K562 (cell line): Measurements from ENCODE around the gene MYO18A. TPM values are rescaled to one million over a fixed set of nuclear protein-coding genes. Genes with fewer than 3 reads are reported as not detected.
A peak's percentile ranks its signal among the peaks of the same experiment; 100 is the strongest.

Experiments
- ATAC-seq: fragments of 200-7000 bp; cut with Tn5 transposase; 3 replicates; pipeline ENCODE4 v1.9.1; 2020; ENCODE audit warnings: moderate library complexity
- BruUV-seq: library from RNA; stranded (reverse); fragments of 400-500 nt; replicated peaks from 2 replicates; lab custom pipeline; 2021; lab: Mats Ljungman, UMichigan
- CTCF ChIA-PET: fragments of 300-600 bp; formaldehyde crosslinking; extraction: SDS; loops from one replicate; lab custom pipeline; 2021; ENCODE audit warnings: low intra/inter-chr PET ratio; lab: Yijun Ruan, JAX
- POLR2A ChIA-PET: fragments of 300-600, 350-650 bp; sonication (Branson Sonifier 250); formaldehyde crosslinking; extraction: SDS; loops from one replicate; lab custom pipeline; 2021; ENCODE audit warnings: antibody characterized with exemption, inconsistent platforms; lab: Yijun Ruan, JAX
- DNase-seq, 4 experiments: peaks; one replicate each; pipeline versions ENCODE4 v3.0.0 to v3.0.0-alpha.2; 2011 to 2018; ENCODE audit warnings: low spot score in 3 of 4, mixed read lengths in 3 of 4; ENCODE audit errors: extremely low read depth in 1 of 4
- FAIRE-seq: peaks from 2 replicates; lab custom pipeline; 2011; peaks lifted over from hg19 to GRCh38; lab: Jason Lieb, UNC
- H2AFZ ChIP-seq: 2 replicates; pipeline ENCODE4 v1.6.0; 2011; ENCODE audit warnings: low read depth, low read length, control low read depth, inconsistent platforms
- H3K27ac ChIP-seq: fragments of 200-600 bp; 3 replicates; pipeline ENCODE4 v1.8.0; 2011; ENCODE audit warnings: low read depth, mild to moderate bottlenecking, control low read depth, inconsistent platforms, low read length, moderate library complexity, mixed read lengths; ENCODE audit errors: extremely low read depth
- H3K27me3 ChIP-seq, 2 experiments: fragments of 300-600 bp in 1 of 2; 2 replicates in 1 of 2; 3 replicates in 1 of 2; pipeline versions ENCODE4 v1.6.0 to v1.8.0; 2011; ENCODE audit warnings: inconsistent platforms in 2 of 2, low read length in 2 of 2, mild to moderate bottlenecking in 1 of 2, mixed read lengths in 1 of 2, moderate library complexity in 1 of 2; ENCODE audit not compliant: control insufficient read depth in 2 of 2, insufficient read depth in 2 of 2
- H3K36me3 ChIP-seq: fragments of 300-600 bp; 3 replicates; pipeline ENCODE4 v1.8.0; 2011; ENCODE audit warnings: mild to moderate bottlenecking, low read length, inconsistent platforms; ENCODE audit not compliant: control insufficient read depth, insufficient read depth
- H3K4me1 ChIP-seq, 2 experiments: fragments of 200-600 bp in 1 of 2; replicated peaks in 1 of 2; 2 replicates in 1 of 2; 3 replicates in 1 of 2; pipeline versions ENCODE4 v1.5.1 to v1.8.0; 2011; ENCODE audit warnings: inconsistent platforms in 2 of 2, low read length in 2 of 2, mild to moderate bottlenecking in 1 of 2, mixed read lengths in 1 of 2, moderate library complexity in 1 of 2; ENCODE audit not compliant: control insufficient read depth in 2 of 2, insufficient read depth in 2 of 2
- H3K4me2 ChIP-seq: 2 replicates; pipeline ENCODE4 v1.6.1; 2011; ENCODE audit warnings: low read length, control low read depth, inconsistent platforms, mixed read lengths; ENCODE audit not compliant: insufficient read depth
- H3K4me3 ChIP-seq: fragments of 200-600 bp; sonication (generic), shearing (Covaris generic); 2 replicates; pipeline ENCODE4 v1.5.1; 2016; ENCODE audit warnings: control low read depth, inconsistent platforms
- H3K79me2 ChIP-seq: fragments of 200-600 bp; 3 replicates; pipeline ENCODE4 v1.8.0; 2011; ENCODE audit warnings: low read length, inconsistent platforms; ENCODE audit not compliant: control insufficient read depth, insufficient read depth
- H3K9ac ChIP-seq, 2 experiments: 2 replicates each; pipeline versions ENCODE4 v1.6.0 to v1.6.1; 2011; ENCODE audit warnings: low read depth in 2 of 2, low read length in 2 of 2, control low read depth in 1 of 2, inconsistent platforms in 1 of 2, mild to moderate bottlenecking in 1 of 2, mixed read lengths in 1 of 2; ENCODE audit not compliant: insufficient read depth in 1 of 2
- H3K9me1 ChIP-seq: one replicate; pipeline ENCODE4 v1.6.0; 2011; ENCODE audit warnings: inconsistent platforms, mild to moderate bottlenecking, low read length, moderate library complexity; ENCODE audit not compliant: control insufficient read depth, insufficient read depth
- H3K9me3 ChIP-seq: replicated peaks from 2 replicates; pipeline ENCODE4 v1.5.1; 2011; ENCODE audit warnings: low read depth, low read length, inconsistent platforms; ENCODE audit not compliant: control insufficient read depth, insufficient read depth
- H4K20me1 ChIP-seq: replicated peaks from 2 replicates; pipeline ENCODE4 v1.6.1; 2011; ENCODE audit warnings: low read length, inconsistent platforms, mixed read lengths; ENCODE audit not compliant: control insufficient read depth, insufficient read depth
- ARHGAP35 ChIP-seq: fragments of 450-650 bp; IDR thresholded peaks from 2 replicates; pipeline ENCODE4 v1.6.1; 2018; ENCODE audit not compliant: partially characterized antibody
- FOXA3 ChIP-seq, 2 experiments: fragments of 450-650 bp in 1 of 2; sonication (generic) in 1 of 2; formaldehyde crosslinking; IDR thresholded peaks in 1 of 2; conservative IDR thresholded peaks in 1 of 2; 2 replicates each; pipeline versions ENCODE4 v1.4.0 to v1.8.0; 2020 to 2022; ENCODE audit warnings: mild to moderate bottlenecking in 2 of 2, missing genetic modification reagents in 1 of 2
- HNRNPLL ChIP-seq: fragments of 200-400 bp; formaldehyde crosslinking; IDR thresholded peaks from 2 replicates; pipeline ENCODE4 v1.6.1; 2017; ENCODE audit warnings: low read length, low read depth, mild to moderate bottlenecking; ENCODE audit not compliant: poor library complexity, severe bottlenecking
- PTTG1 ChIP-seq: fragments of 450-650 bp; IDR thresholded peaks from 2 replicates; pipeline ENCODE4 v1.6.1; 2016; ENCODE audit warnings: low read depth, mild to moderate bottlenecking, missing genetic modification characterization, missing compliant biosample characterization
- ZFP36 ChIP-seq: fragments of 150-350 bp; IDR thresholded peaks from 2 replicates; pipeline ENCODE4 v1.6.1; 2018; ENCODE audit warnings: low read length, low read depth; ENCODE audit not compliant: partially characterized antibody
- ZNF407 ChIP-seq: fragments of 450-650 bp; IDR thresholded peaks from 2 replicates; pipeline ENCODE4 v1.6.1; 2016; ENCODE audit warnings: low read depth
- ZNF695 ChIP-seq: fragments of 450-650 bp; formaldehyde crosslinking; IDR thresholded peaks from 2 replicates; pipeline ENCODE4 v1.4.0; 2020; ENCODE audit warnings: mild to moderate bottlenecking, moderate library complexity
- ZNF830 ChIP-seq: fragments of 250-450 bp; sonication (Bioruptor Pico); IDR thresholded peaks from 2 replicates; pipeline ENCODE4 v1.5.0; 2021; ENCODE audit warnings: mild to moderate bottlenecking
- WGBS: fragments of 100-300 bp; shearing (Covaris generic); methylation state at CpG from one replicate; pipeline ENCODE4 v1.1.6; 2016; ENCODE audit warnings: low coverage, mixed read lengths; ENCODE audit not compliant: insufficient coverage; ENCODE audit errors: missing lambda C conversion rate; 5-methylcytosine and 5-hydroxymethylcytosine counted together
- in situ Hi-C: fragments of 300-500 bp; cut with MboI; formaldehyde crosslinking; loops from 4 replicates; pipeline ENCODE4 v1.15.0; 2018; ENCODE audit warnings: inconsistent platforms, mixed read lengths
- intact Hi-C: fragments of 100-400 bp; cut with micrococcal nuclease; formaldehyde crosslinking; loops from 2 replicates; pipeline ENCODE4 v1.14.2; 2022
- polyA plus RNA-seq, 8 experiments: library from polyadenylated mRNA; depleted of rRNA in 4 of 8; stranded (reverse) in 5 of 8; unstranded in 3 of 8; fragments of >200 nt; fragmentation: Nextera tagmentation in 2 of 8; fragmentation: Illumina TruSeq in 1 of 8; extraction: Ambion mirVana in 2 of 8; extraction: Trizol in 1 of 8; gene quantifications; 2 replicates each; pipeline versions ENCODE4 v1.2.1 to v1.2.3, GENCODE V29; 2011 to 2014; ENCODE audit warnings: inconsistent platforms in 1 of 8, missing spikeins in 1 of 8
- total RNA-seq, 7 experiments: library from RNA; depleted of rRNA in 6 of 7; stranded (reverse); fragments of >200 nt in 6 of 7; fragmentation: Illumina TruSeq in 2 of 7; extraction: Trizol in 2 of 7; gene quantifications; 2 replicates each; pipeline versions ENCODE4 v1.2.1 to v1.2.3, GENCODE V29; 2011 to 2021; ENCODE audit warnings: low replicate concordance in 1 of 7

MYO18A gene
- total and polyA plus RNA-seq, 9 of the 15 experiments (the other 6 are each of a cell fraction or from before 2014, with no cell fraction given) = 2.5 to 65.4 (median 17.1) TPM

DNA sequence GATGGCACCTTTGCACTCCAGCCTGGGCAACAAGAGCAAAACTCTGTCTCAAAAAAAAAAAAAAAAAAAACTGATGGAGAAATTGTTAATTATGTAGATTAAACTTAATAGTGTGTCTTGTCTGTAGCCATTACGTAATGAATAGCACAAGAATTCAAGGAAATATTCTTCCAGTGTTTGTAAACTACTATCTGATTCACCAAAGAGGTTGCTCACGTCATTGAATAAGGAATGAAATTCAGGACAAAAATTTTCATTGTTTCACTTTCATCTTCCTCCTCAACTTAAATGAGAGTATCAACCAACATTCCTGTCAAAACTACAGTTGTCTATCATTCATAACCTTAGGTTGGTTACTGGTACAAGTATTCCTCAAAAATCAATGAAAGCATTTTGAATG lies 30.7 kb upstream of the MYO18A start:
- no peaks in the 10 kb centered on the region for H3K9me3 ChIP-seq
- no peaks in the 10 kb centered on the region for H3K9me1 ChIP-seq
- H3K9ac ChIP-seq = no peak overlapping the region
- peak; percentile 44 for FAIRE-seq
- H3K4me2 ChIP-seq = no peak overlapping the region
- H3K4me3 ChIP-seq = no peak overlapping the region
- ChIA-PET POLR2A (interaction anchor here (1.3 kb wide), 1 partner anchor 31 kb away, joined by 3 read pairs; the partner anchor contains the start of gene MYO18A), CTCF (no interaction called here)
- no peak for ATAC-seq
- no peaks in the 10 kb centered on the region for H4K20me1 ChIP-seq
- no peaks in the 10 kb centered on the region for H3K79me2 ChIP-seq
- H2AFZ ChIP-seq = no peak overlapping the region
- H3K36me3 ChIP-seq = no peaks in the 10 kb centered on the region
- no peaks in the 10 kb centered on the region for H3K27me3 ChIP-seq
- BruUV-seq = no TSS peak
- H3K4me1 ChIP-seq = no peaks in the 10 kb centered on the region; a peak in 1 of 5 replicates
- 35% methylated on average over 2 of the region's 2 CpGs for WGBS
- no peak overlapping the region for H3K27ac ChIP-seq
- intact Hi-C loops = no loop called here
- TF ChIP-seq ZNF695 (no peak), PTTG1 (no peak), ZNF407 (no peak), HNRNPLL (no peak), ZNF830 (CRISPR knock-in tag) (no peak), ARHGAP35 (no peak), FOXA3 (CRISPR knock-in tag; conservative IDR thresholded peaks at IDR 0.05 in 1 of 2, IDR thresholded peaks at IDR 0.05 in 1 of 2) (no peak), ZFP36 (no peak)
- no peak for DNase-seq
- in situ Hi-C loops = loop anchor here (5.0 kb wide), 1 partner anchor 64 kb away; no protein-coding TSS in a partner anchor
